NCI-H1048 (cell line): ENCODE results near the gene CRYBB1.
"Not testable (repeated sequence)": the region's sequence is repeated elsewhere in the genome, so short reads cannot be mapped to it uniquely, and the experiment has no call there.

Source experiments
- DNase-seq: peaks from one replicate; lab custom pipeline; 2025; lab: John Stamatoyannopoulos, UW

Gene CRYBB1

DNA sequence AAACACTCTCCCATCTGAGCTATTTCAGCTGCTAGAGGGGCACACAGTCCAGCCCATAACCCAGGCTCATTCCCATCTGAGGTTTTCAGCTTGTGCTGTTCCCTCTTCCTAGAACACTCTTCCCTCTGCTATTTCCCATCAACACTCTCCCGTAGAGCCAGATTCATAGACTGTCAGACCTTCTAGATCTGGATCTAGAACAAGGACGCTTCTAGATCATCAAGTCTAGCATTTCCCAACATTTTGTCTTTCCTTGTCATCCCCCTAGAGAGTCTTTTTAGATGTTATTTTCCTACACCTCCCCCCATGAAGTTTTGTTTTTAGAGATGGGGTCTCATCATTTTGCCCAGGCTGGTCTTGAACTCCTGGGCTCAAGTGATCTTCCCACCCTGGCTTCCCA, 17.3 kb upstream of the CRYBB1 start:
- DNase-seq = no peak

DNA sequence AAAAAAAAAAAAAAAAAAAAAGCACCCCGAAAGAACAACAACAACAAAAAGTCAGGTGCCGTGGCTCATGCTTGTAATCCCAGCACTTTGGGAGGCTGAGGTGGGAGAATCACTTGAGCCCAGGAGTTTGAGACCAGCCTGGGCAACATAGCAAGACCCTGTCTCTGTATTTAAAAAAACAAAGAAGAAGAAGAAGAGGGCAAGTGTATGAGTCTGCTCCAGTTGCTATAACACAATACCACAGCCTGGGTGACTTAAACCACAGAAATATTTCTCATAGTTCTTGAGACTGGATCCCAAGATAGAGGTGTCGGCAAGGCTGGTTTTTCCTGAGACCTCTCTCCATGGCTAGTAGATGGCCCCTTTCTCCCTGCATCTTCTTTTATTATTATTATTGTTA, 16.4 kb upstream of the CRYBB1 start:
- no peak for DNase-seq

DNA sequence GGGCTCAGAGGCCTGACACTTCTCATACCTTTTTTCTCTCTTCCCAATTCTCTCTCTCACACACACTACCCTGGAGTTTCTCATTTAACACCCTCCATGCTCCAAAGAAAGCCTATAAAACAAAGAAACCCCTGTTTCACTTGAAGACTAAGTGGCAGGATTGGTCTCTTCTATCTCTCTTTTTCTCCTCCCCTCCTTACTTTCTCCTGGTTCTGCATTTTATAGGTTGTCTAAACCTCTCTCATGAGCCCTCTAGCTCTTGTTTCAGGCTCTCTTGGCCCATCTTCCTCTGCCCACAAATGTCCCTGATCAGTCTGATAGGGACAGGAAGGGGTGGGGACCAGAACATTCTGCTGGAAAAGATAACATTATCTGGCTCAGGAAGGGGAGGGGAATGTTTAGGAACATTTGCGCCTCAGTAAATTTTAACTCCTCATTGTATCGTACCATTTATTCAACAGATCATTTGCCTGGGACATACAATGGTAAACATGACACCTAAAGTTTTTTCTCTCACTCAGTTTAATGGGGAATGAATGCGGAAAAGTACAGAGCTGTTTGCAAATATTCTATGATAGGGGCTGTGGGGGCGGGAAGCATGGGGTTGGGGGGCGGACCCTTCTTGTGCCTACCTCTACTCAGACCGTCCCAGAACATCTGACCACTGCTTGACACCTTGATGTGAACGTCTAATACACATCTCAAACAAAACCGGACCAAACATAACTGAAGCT, 14.8 kb upstream of the CRYBB1 start:
- DNase-seq = no peak

DNA sequence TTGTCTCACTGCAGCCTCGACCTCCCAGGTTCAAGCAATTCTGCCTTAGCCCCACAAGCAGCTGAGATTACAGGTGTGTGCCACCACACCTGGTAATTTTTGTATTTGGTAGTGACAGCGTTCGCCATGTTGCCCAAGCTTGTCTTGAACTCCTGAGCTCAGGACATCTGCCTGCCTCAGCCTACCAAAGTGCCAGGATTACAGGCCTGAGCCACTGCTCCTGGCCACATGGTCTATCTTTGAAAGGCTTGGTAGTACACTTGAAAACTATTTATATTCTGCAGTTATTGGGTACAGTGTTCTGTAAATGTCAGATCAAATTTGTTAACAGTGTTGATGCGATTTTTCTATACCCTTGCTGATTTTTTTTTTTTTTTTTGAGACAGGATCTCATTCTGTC, 13.5 kb upstream of the CRYBB1 start:
- DNase-seq = no peak

GRCh38 chr22:26629988-26630761, 12.3 kb upstream of the CRYBB1 start:
- no peak for DNase-seq

DNA sequence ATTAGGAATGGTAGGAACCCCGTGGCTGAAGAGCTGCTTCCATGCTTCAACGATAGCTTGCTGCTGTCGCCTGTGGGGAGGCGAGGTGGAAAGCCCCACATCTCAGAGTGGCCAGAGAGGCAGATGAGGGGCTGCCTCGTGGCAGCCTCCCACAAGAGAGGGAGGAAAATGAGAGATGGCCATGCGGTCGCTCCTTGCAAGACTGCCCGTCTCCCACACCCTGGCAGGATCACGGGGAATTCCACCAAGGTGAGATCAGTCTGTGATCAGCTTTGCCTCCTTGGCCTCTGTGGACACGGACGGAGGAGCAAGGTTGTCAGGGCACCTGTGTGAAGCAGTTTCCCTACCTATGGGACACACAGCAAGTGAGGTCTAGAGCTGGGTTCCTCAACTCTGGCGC, 7.0 kb upstream of the CRYBB1 start:
- no peak for DNase-seq

GRCh38 chr22:26623984-26624383, 6.2 kb upstream of the CRYBB1 start:
- DNase-seq = no peak

DNA sequence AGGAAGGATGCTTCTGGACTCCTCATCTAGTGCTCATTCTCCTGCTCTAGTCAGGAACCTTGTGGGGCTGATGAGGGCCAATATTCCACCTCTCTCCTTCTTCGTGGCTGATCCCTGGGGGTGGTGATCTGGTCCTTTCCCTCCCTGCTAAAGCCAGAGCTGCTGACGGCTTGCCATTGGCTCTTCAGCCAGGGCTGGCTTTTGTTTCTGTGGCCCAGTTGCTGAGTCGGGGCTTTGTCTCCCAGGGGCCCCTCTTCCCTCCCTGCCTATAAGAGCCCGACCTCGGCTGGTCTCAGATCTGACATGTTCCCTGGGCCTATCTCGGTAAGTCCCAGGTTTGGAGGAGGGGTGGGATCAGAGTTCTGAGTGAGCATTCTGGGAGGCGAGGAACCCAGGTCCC, 3.8 kb upstream of the CRYBB1 start, which contains the start of gene CRYBA4:
CRYBA4 (plus strand) TSS at position 301 of the 400 bp plus-strand sequence. CDS start 634 bp downstream, outside the sequence.
- no peak for DNase-seq

- DNase-seq = no peak
Measured at GRCh38 chr22:26620197-26620596, 2.4 kb upstream of the CRYBB1 start.

DNA sequence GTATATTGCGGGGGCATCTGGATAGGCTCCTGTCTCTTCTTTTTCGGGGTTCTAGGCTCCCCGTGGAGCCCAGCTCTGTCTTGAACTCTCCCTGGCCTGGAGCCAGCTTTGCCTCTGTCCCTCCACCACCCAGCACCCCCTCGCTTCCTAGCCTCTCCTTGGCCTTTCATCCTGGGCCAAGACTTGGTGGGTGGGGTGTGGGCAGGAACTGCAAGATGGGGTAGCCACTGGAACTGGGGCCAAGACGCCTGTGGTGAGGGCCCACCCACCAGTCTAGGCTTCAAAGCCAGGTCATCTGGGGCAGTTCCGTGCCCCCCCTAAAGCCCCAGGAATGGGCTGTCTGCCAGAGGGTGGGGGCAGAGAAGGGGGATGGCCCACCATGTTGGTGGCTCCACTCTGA, 1.7 kb upstream of the CRYBB1 start:
- DNase-seq = no peak

GRCh38 chr22:26618455-26618854, 628 bp upstream of the CRYBB1 start:
- DNase-seq = no peak

- DNase-seq = no peak
Measured at GRCh38 chr22:26616650-26617049, 1.2 kb downstream of the CRYBB1 start.

- no peak for DNase-seq
Measured at GRCh38 chr22:26615830-26616435, 1.9 kb downstream of the CRYBB1 start.

GRCh38 chr22:26615149-26615548, 2.7 kb downstream of the CRYBB1 start:
- no peak for DNase-seq

- DNase-seq = no peak
Measured at GRCh38 chr22:26614322-26614721, 3.5 kb downstream of the CRYBB1 start.

GRCh38 chr22:26613753-26614152, 4.1 kb downstream of the CRYBB1 start:
- DNase-seq = not testable (repeated sequence)

GRCh38 chr22:26612652-26613051, 5.2 kb downstream of the CRYBB1 start:
- no peak for DNase-seq

DNA sequence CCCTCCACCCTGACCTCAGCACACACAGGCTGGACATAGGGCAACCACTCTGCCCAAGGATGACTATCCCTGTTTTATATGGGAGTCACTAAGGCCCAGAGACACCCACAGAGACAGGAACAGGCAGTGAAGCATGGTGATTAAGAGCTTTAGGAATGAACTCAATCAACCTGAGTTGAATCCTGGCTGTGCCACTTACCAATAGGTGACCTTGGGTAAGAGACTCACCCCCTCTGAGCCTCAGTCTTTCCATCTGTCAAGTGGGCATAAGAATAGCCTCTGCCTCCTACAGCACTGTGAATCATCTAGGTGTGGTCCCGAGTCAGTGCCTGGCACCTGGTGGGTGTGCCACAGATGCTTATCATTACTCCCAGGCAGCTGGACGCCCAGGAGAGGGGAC, 6.8 kb downstream of the CRYBB1 start:
- DNase-seq = no peak

DNA sequence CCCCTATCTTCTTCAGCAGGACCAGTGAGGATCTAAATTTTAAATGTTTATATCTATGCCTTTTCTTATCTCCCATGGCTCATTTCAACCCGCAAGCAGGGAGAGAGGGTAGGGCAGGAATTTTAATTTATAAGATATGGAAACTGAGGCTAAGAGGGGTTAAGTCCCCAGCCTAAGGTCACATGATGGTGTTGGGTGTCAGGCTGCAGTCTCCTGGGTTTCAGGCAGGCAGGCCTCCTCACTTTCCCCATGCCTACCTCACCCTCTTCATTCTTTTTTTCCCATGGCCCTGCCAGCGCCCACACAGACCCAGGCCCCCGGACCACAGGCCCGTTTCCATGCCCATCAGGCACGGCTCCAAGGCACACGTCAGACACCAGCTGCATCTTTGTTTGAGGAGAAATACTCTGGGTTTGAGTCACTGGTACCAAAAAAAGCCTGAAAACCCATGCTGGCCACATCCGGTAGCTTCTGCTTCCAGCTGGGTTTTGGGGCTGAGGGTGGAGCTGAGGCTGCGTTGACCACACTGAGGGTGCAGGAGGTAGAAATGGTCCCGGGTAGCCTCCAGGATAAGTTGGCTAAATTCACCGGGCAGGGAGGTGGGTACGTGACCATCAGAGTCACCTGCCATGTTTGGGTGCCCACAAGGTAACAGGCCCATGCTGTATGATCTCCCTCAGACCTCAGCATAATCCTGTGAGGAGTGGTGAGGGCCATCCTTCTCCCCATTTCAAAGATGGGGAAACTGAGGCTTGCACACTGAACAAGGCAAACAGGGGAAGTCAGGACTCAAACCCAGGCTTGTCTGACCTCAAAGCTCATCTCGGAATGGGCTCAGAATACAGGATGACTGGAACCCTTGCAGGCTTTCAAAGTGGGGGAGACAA, 7.5 kb downstream of the CRYBB1 start:
- no peak for DNase-seq

GRCh38 chr22:26609287-26609686, 8.5 kb downstream of the CRYBB1 start:
- DNase-seq = no peak

DNA sequence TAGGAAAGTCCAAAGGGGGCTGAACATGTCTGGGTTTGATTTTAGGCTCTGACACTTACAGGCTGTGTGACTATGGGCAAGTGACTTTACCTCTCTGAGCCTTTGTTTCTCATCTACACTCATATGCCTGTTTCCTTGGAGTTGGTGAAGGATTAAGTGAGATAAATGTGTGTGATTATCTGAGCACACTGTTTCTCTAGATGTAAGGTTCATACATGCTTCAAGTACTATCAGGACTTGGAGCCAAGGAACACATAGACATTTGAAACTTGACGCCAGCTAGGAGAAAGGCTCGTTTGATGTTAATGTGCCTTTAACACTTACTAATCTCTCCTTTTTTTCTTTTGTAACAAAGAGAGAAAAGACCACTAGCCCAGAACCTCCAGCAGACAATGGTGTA, 9.7 kb downstream of the CRYBB1 start:
- no peak for DNase-seq

DNA sequence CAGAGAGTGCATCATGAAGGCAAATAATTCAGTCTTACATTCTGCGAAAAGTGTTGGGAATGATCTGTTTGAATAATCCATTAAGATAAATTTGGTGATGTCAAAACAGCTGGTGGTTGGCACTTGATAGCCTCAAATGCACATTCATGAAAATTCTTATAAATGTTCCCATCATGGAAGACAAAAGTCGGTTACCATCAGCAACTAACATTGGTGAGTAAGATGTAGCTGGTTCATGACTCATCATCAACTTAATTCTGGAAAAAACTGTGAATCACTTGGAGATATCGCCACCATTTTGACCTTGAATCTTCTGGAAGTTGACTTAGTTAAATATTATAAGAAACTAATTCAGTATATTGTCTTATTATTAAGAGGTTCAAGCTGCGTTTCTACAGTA, 11.2 kb downstream of the CRYBB1 start:
- DNase-seq = no peak
